NCI-H2196 treated with DMSO at 0.1 percent for 48 hours (cell line): ENCODE data around the gene P2RX6.

Experiments used
- DNase-seq: peaks from one replicate; lab custom pipeline; 2025; ENCODE audit not compliant: unreplicated experiment; lab: John Stamatoyannopoulos, UW

P2RX6 gene

DNA sequence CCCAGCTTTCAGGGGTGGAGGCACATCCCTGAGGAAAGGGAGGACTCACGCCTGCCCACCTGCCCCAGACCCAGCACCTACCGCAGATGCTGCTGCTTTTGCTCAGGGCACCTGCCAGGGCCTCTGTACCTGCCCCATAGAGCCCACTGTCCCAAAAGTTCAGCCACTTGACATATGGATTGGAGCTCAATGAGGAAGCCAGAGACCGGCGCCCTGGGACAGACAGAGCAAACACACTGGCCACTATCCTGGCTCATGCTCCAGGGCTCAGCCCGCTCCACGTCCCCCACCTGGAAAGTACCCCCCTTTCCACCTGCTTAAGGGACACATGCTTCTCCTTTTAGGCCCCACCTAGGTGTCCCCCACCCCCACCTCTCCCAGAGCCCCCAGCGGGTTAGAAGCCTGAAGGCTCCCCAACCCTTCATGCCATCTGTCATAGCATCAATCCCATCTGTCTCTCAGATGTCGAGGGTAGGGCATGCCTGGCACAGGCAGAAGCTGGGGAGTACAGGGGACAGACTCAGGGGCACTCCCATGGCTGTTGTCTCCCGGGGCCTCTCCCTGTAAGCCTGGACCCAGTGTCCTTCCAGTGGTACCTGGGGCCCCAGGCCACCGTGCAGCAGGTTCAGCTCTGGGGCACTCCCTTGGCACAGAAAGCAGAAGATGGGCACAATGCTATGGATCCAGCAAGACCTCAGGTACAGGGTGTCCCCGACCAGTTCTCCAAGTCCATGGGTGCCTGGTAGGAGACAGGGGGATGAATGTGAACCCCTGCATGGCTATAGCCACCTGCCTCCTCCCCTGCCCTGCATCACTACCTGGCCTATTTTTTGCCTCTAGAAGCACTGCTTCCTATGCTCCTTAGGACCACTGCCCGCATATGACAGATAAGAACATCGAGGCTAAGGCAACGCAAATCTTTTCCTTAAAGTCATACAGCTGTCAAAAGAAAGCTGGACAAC, 2.2 kb upstream of the P2RX6 start:
- no peak for DNase-seq

DNA sequence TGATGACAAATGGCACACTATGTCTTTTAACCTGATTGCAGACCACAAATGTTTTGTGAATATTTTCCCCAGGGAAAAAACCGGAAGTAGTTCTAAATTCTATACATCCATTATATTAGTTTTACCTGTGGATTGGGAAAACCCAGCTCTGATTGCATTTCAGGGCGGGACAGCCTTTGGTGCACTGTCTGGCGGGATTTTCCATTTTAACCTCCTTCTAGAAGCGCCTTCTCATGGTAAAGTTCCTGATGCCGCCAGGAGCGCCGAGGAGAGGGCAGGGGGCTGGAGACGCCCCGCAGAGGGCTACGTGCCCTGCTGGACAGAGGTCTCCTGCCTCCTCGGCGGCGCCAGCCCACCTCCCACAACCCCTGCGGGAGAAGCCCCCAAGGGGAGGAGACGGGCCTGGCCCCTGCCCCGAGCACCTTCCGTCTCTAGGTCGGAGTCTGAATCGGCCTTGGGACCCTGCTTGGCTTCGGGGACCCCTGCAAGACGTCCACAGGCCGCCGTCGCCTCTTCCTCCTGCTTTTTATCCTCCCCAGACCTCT, 1.2 kb upstream of the P2RX6 start:
- no peak for DNase-seq

GRCh38 chr22:21014202-21014725, 701 bp upstream of the P2RX6 start:
- peak; percentile 77 for DNase-seq

GRCh38 chr22:21015466-21016006, 571 bp downstream of the P2RX6 start:
- no peak for DNase-seq

GRCh38 chr22:21016644-21017420, 1.9 kb downstream of the P2RX6 start:
- DNase-seq: no peak

DNA sequence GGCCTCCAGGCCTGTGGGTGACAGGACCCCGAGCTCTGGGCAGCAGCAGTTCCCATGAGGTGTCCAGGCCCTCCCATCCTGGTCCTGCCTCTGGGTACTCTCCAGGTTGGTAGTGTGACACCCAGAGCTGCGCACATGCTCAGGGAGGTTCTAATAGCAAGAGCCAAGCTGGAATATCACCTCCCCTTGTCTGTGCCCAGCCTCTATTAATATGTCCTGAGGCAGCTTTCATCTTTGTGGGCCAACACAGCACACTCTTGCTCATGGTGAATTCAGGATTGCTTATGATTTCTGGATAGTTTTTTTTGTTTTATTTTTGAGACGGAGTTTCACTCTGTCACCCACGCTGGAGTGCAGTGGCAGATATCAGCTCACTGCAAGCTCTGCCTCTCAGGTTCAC, 3.3 kb downstream of the P2RX6 start:
- DNase-seq: no peak

GRCh38 chr22:21020802-21021429, 6.0 kb downstream of the P2RX6 start:
- DNase-seq: no peak

- DNase-seq: no peak
Measured at GRCh38 chr22:21022507-21022906, 7.5 kb downstream of the P2RX6 start.

- no peak for DNase-seq
Measured at GRCh38 chr22:21022955-21023614, 8.1 kb downstream of the P2RX6 start.

- DNase-seq: no peak
Measured at GRCh38 chr22:21025266-21025665, 10.3 kb downstream of the P2RX6 start.

- DNase-seq: no peak
Measured at GRCh38 chr22:21025763-21026755, 11.1 kb downstream of the P2RX6 start.

- DNase-seq: peak; percentile 14
Measured at GRCh38 chr22:21026783-21027692, 12.1 kb downstream of the P2RX6 start.

DNA sequence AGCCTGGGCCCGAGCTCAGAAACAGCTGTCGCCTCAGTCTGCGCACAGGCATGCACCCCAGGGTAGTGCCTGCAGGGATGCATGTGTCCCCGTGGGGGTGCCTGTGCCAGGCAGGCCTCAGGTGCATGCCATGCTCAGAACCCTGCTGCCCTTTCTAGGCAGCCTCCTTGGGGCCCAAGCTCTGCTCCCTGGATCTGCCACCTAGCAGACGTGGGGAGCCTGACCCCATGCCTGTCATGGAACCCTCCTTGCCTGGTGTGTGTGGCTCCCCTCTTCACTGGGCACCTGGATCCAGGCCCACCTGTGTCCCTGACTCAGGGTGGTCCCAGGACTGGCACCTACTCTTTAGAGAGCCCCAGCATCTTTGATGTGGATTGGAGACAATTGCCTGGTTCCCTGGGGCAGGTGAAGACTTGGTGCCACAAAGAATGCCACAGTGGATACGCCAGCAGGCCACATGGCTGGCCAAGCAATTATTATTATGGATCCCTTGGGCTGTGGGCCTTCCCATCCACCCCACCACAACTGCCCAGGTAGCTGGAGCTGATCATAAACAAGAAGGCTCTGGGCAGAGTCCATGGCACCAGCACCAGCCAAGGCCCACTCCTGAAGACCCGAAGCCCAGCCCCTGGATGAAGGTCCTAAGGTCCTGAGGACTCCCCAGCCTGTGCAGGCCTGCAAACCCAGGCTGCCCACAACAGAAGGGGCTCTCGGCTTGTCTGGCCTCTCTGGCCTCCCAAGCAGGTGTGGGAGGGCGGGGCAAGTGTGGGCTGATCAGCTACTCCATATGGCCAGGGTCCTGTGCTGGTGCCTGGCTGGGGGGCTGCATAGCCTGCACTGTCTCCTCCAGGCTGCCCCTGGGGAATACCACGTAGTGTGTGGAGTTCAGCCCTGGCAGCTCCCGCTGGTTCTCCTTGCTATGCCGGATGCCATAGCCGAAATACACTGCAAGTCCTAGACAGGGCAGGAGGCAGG, 13.6 kb downstream of the P2RX6 start:
- DNase-seq: no peak

- no peak for DNase-seq
Measured at GRCh38 chr22:21029486-21030025, 14.6 kb downstream of the P2RX6 start.

DNA sequence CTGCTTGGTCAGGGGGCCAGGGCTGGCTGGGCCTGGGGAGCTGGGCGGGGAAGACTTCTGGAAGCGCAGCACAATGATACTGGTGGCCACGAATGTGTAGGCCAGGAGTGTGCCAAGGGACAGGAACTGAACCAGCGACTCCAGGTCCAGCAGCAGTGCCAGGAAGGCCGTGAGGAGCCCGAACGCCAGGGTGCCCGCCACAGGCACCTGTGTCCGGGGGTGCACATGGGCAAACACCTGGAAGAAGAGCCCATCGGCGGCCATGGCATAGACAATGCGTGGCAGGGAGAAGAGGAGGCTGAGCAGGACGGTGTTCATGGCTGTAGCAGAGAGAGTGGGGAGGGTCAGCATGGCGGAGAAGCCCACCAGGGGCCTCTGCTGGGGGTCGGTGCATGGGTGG, 15.1 kb downstream of the P2RX6 start:
- no peak for DNase-seq
